CD4-positive, alpha-beta T cell treated with Interleukin-15 for 1 hour (primary cell): ENCODE measurements around the gene HNRNPAB.
"Not testable (repeated sequence)": the region's sequence is repeated elsewhere in the genome, so short reads cannot be mapped to it uniquely, and the experiment has no call there.

Experiments
- DNase-seq: peaks from one replicate; pipeline ENCODE4 v3.0.0-alpha.2; 2020

Gene HNRNPAB

DNA sequence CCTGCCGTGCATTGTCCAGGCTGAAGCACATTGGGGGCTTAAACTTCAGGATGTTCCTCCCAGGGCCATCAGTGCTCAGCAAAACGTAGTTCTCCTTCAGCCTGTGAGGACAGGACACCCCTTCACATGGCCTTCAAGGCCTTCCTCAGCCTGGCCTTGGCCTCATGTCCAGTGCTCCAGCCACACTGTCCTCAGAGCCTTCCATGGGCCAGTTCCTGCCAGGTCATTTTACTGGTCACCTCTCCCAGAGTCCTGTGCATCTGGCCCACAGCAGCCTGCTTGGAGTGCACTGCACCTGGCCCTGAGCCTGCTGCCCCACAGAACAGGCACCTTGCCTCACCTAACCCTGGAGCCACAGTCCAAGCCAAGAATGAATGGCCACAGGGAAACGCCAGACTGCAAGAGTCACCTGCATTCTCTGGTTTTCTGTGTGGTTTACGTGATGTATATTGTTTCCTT, 8.7 kb downstream of the HNRNPAB start:
- no peak for DNase-seq

DNA sequence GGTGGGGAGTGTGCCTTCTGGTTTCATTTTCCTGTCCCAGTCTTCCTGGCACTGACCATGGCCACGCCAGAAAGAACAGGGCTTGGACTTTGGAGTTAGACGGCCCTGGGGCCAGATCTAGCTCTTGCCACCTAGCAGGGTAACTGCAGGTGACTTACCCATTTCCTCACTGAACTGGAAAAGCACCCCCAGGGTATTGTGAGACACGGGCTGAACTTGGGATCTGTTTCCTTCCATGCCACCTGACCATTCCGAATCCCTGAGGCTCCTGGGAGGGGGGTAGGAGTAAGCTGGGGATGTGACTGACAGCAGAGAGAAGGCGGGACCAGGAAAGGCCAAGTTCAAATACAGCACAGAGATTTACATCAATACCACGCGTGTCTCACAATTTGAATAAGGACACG, 9.4 kb downstream of the HNRNPAB start:
- no peak for DNase-seq

- no peak for DNase-seq
Observed at GRCh38 chr5:178214160-178214803, 9.9 kb downstream of the HNRNPAB start.

- DNase-seq = no peak
Observed at GRCh38 chr5:178215280-178216002, 11.1 kb downstream of the HNRNPAB start.

DNA sequence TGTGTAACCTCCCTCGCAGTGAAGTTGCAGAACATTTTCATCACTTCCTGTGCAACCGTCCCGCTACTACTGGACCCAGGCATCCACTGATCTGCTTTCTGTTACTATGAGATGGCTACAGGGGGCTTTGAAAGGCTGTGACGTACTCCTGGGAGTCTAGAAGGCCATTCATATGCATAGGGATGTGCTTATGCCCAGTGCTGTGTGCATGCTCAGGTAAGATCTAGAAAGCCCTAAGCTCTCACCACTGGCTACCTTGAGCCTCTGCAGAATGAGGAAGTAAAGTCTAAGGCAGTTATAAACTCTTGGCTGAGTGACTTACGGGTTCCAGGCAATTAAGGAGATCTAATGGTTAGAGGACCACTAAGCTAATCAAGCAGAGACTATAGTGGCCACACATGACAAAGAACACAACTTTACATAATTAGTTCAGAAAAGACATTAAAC, 11.8 kb downstream of the HNRNPAB start:
- DNase-seq = no peak

- no peak for DNase-seq
Observed at GRCh38 chr5:178216779-178217178, 12.4 kb downstream of the HNRNPAB start.

DNA sequence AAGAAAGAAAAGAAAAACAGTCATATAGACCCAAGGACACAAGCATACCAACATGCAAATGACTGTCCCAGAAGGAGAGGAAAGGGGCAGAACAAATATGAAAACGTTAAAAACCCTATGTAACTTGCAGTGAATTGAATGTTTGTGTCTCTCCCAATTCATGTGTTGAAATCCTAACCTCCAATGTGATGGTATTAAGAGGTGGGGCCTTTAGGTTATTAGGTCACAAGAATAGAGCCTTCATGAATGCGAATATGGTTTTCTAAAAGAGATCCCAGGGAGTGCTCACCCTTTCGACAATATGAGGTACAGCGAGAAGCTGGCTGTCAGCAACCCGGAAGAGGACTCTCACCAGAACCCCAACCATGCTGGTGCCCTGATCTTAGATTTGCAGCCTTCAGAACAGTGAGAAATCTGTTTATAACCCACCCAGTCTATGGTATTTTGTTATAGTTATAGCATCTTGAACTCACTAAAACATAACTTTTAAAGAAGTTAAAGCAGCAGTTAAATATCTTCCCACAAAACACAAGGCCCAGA, 14.0 kb downstream of the HNRNPAB start:
- DNase-seq = no peak

DNA sequence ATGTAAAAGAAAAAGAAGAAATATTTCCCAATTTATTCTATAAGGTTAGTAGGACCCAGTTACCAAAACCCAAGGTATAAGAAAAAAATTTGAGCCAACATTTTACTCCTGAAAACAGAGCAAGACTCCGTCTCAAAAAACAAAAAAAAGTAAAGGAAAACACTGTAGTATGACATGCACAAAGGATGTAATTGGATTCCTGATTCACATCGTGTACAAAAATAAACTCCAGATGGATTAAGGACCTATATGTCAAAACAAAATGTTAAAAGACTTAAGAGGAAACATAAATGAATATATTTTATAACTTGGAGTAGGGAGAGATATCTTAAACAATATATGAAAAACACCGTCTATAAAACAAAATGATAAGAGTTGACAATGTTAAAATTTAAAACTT, 14.5 kb downstream of the HNRNPAB start:
- no peak for DNase-seq

- DNase-seq = no peak
Observed at GRCh38 chr5:178221282-178221681, 16.9 kb downstream of the HNRNPAB start.

GRCh38 chr5:178221853-178222252, 17.5 kb downstream of the HNRNPAB start:
- no peak for DNase-seq

DNA sequence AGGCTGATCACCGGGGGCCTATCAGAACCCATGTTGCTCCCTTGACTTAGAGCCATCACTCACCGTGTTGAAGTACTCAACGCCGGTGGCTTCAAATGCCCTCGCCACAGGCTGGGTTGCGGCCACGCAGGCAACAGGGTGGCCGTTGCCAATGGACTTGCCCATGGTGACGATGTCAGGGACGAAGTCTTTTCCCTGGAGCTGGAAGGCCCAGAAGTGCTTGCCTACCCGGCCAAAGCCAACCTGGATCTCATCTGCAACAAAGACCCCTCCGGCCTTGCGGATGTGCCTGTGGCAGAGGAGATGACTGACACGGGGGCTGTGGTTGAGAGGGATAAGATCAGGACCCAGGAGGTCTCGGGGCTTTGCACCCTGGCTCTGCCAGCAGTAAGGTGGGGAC, 18.0 kb downstream of the HNRNPAB start:
- no peak for DNase-seq

DNA sequence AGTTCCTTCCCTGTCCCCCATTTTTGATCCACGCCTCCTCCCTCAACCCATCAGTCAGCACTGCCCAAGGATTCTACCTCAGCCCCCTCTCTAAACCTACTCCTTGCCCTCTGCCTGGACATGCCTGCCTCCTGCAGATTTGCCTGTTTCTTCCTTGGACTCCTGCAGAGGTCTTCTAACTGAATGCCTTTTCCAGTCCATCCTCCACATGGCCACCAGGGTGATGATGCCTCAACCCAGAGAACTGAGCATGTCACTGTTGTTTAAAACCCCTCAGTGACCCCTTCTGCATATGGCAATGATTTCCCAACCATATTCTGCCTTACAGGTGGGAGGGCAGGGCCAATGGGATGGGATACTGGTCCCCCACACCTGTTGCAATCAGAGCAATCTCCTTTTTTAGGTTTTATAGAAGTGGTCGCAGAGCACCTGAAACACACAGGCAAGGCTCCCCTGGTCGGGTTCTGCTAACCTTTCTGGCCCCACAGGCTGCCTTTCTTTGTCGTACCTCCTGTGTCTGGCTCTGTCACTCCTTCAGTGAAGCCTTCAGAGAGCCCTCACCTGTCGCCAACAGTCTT, 19.0 kb downstream of the HNRNPAB start:
- no peak for DNase-seq

DNA sequence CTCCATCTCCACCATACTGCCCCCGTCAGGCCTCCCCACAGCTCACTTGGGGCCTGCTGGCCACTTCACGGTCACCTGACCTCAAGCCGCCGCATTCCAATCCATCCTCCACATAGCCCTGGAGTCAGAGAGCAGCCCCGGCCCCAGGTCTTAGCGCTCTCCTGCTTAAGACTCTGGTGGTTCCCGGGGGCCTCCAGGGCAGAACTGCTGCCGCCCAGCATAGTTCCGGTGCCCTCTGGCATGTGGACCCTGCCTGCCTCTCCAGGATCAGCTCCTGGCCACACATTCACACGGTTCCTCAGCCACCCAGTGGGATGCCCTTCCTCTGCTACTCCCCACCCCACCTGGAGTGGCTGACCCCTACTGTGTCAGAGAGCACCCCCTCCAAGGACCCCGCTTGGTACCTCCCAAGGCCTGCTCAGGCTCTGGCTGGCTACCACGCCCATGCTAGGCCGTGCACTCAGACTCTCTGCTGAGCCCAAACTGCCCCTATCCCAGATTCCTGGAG, 19.5 kb downstream of the HNRNPAB start:
- DNase-seq = no peak

DNA sequence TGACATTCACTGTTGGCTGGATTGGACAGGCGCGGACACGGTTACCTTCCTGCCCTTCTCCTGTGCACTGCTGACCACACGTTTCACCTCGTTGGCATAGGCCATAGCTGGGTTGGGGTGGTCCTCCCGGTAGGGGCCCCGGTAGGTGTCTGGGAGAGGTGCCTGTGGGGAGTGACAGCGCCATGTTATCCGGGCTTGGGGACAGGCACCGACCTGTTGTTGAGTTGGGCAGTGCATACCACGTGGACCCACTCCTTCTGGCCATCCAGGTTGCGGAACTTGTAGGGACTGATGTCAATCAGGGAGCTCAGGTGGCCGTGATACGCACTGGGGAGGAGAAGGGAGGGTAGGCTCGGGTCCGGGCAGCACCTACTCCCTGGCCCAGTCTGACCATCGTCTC, 20.1 kb downstream of the HNRNPAB start:
- DNase-seq = no peak

- DNase-seq = no peak
Observed at GRCh38 chr5:178225174-178225573, 20.8 kb downstream of the HNRNPAB start.

GRCh38 chr5:178227138-178227659, 22.9 kb downstream of the HNRNPAB start:
- no peak for DNase-seq

DNA sequence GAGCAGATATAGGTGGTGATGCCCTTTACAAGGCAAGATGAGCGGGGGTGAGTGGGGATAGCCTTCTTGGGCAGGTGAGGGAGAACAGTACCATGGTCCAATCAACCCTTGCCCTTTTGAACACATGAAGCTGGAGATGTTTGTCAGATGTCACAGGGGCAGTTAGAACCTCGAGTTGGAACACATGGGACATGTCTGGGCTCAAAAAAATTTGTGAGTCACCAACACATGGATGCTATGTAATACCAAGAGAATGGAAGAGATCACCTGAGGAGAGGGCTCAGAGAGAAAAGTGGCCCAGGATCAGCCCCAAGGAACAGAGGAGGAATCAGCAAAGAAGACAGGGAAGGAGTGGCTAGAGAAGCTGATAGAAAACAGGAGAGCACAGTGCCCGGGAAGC, 23.6 kb downstream of the HNRNPAB start:
- no peak for DNase-seq

GRCh38 chr5:178228609-178229008, 24.3 kb downstream of the HNRNPAB start:
- DNase-seq = no peak

GRCh38 chr5:178229111-178229510, 24.8 kb downstream of the HNRNPAB start:
- not testable (repeated sequence) for DNase-seq

- DNase-seq = no peak
Observed at GRCh38 chr5:178229861-178230260, 25.5 kb downstream of the HNRNPAB start.

- no peak for DNase-seq
Observed at GRCh38 chr5:178230879-178231538, 26.7 kb downstream of the HNRNPAB start.

- DNase-seq = no peak
Observed at GRCh38 chr5:178231539-178232123, 27.3 kb downstream of the HNRNPAB start.
